ENCODE data around the gene SH2D1B. TPM values are rescaled to one million over a fixed set of nuclear protein-coding genes. Genes with fewer than 3 reads are reported as not detected.

SH2D1B gene
- total and polyA plus RNA-seq, 2 donors (not counting 3 experiments of a cell fraction or from before 2014, with no cell fraction given): not detected

DNA sequence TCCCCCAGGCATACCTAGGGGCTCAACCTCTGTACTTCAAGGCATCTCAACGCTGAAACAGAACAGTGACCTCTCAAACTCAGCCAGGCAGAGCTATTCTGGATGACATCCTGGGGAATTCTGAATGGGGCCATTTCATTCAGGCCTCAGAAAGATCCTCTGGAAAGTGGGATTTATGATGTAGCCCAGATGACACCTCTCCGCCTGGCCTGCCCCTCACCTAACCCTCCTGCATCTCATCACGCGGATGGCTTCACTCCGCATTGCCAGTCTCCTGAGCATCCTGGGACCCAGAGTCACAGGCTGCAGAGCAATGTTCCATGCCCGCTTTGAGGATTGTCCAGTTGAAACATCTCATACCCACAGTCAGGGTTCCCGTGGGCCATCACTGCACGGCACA lies 36.5 kb downstream of the SH2D1B start:
- Histone ChIP-seq H3K27me3 (ENCODE audit: control insufficient read depth in 2 of 2, insufficient read depth in 2 of 2, low read length in 2 of 2) (no peaks in the 10 kb centered on the region), H3K4me3 (replicated peaks in 1 of 3; ENCODE audit: insufficient read depth in 1 of 3, low read depth in 1 of 3, low read length in 3 of 3) (no peak overlapping the region), H3K9me3 (replicated peaks; ENCODE audit: control insufficient read depth, insufficient read depth, low read length) (no peaks in the 10 kb centered on the region), H3K27ac (ENCODE audit: insufficient read depth, low read depth, low read length) (no peak overlapping the region), H3K4me1 (ENCODE audit: control insufficient read depth, extremely low read depth, insufficient read depth, low read length) (no peaks in the 10 kb centered on the region), H3K36me3 (ENCODE audit: control insufficient read depth in 2 of 2, extremely low read depth in 1 of 2, insufficient read depth in 2 of 2, low read length in 2 of 2) (no peaks in the 10 kb centered on the region), H2AFZ (ENCODE audit: low read depth, low read length) (no peak overlapping the region), H3K9me1 (replicated peaks; ENCODE audit: control insufficient read depth, extremely low read depth, insufficient read depth, low read length) (no peaks in the 10 kb centered on the region), H4K20me1 (replicated peaks; ENCODE audit: control insufficient read depth, extremely low read depth, insufficient read depth, low read length) (no peaks in the 10 kb centered on the region), H3K4me2 (ENCODE audit: insufficient read depth, low read length) (no peak overlapping the region), H3K9ac (replicated peaks; ENCODE audit: extremely low read depth, insufficient read depth, low read length) (no peak overlapping the region), H3K79me2 (ENCODE audit: control insufficient read depth, insufficient read depth, low read length) (no peaks in the 10 kb centered on the region)
- FAIRE-seq: no peak
- ChIA-PET CTCF (interaction anchor here (0.7 kb wide), 1 partner anchor 10 kb away, joined by 3 read pairs; no protein-coding TSS in a partner anchor), POLR2A (interaction anchor here (0.5 kb wide), 1 partner anchor 276 kb away, joined by 4 read pairs; no protein-coding TSS in a partner anchor)
- dilution Hi-C loops (cut with MboI; ENCODE audit: extremely low pct_ligation_motif_present, low sequenced_read_pairs): no loop called here
- BruUV-seq (replicated peaks): no TSS peak
- TF ChIP-seq, protein P1, sequence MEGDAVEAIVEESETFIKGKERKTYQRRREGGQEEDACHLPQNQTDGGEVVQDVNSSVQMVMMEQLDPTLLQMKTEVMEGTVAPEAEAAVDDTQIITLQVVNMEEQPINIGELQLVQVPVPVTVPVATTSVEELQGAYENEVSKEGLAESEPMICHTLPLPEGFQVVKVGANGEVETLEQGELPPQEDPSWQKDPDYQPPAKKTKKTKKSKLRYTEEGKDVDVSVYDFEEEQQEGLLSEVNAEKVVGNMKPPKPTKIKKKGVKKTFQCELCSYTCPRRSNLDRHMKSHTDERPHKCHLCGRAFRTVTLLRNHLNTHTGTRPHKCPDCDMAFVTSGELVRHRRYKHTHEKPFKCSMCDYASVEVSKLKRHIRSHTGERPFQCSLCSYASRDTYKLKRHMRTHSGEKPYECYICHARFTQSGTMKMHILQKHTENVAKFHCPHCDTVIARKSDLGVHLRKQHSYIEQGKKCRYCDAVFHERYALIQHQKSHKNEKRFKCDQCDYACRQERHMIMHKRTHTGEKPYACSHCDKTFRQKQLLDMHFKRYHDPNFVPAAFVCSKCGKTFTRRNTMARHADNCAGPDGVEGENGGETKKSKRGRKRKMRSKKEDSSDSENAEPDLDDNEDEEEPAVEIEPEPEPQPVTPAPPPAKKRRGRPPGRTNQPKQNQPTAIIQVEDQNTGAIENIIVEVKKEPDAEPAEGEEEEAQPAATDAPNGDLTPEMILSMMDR (IDR thresholded peaks at IDR 0.05; ENCODE audit: extremely low read depth in 1 of 2, insufficient read depth in 1 of 2, low read depth in 1 of 2, low read length in 2 of 2): no peak
- TF ChIP-seq FOS (IDR thresholded peaks at IDR 0.05; ENCODE audit: borderline replicate concordance, insufficient read depth, low read length) (no peak), POLR2AphosphoS5 (IDR thresholded peaks at IDR 0.05; ENCODE audit: insufficient read depth, low read depth, low read length) (no peak), GATA2 (IDR thresholded peaks at IDR 0.05; ENCODE audit: insufficient read depth, insufficient read length, low read depth, low read length) (no peak), JUN (IDR thresholded peaks at IDR 0.05; ENCODE audit: borderline replicate concordance, insufficient read depth, insufficient read length, low read depth) (no peak)
- TF ChIP-seq, protein P2, sequence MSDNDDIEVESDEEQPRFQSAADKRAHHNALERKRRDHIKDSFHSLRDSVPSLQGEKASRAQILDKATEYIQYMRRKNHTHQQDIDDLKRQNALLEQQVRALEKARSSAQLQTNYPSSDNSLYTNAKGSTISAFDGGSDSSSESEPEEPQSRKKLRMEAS (IDR thresholded peaks at IDR 0.05; ENCODE audit: insufficient read depth, insufficient read length): no peak
- intact Hi-C loops (cut with micrococcal nuclease): no loop called here
- no peak for DNase-seq (ENCODE audit: low read depth, low spot score)
